ENCODE data around the gene EIF4E2. TPM values are rescaled to one million over a fixed set of nuclear protein-coding genes. Genes with fewer than 3 reads are reported as not detected.

Gene EIF4E2
- total and polyA plus RNA-seq, 2 of the 13 experiments (the other 11 are each of a cell fraction or from before 2014, with no cell fraction given): 25.0 to 101 TPM

- TF ChIP-seq, protein P1, sequence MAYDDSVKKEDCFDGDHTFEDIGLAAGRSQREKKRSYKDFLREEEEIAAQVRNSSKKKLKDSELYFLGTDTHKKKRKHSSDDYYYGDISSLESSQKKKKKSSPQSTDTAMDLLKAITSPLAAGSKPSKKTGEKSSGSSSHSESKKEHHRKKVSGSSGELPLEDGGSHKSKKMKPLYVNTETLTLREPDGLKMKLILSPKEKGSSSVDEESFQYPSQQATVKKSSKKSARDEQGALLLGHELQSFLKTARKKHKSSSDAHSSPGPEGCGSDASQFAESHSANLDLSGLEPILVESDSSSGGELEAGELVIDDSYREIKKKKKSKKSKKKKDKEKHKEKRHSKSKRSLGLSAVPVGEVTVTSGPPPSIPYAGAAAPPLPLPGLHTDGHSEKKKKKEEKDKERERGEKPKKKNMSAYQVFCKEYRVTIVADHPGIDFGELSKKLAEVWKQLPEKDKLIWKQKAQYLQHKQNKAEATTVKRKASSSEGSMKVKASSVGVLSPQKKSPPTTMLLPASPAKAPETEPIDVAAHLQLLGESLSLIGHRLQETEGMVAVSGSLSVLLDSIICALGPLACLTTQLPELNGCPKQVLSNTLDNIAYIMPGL (CRISPR knock-in tag; IDR thresholded peaks at IDR 0.05; ENCODE audit: borderline replicate concordance in 1 of 2, low read depth in 1 of 2): peak; percentile 59 to 61; a peak in 1 of 4 replicates
- TF ChIP-seq PITX1 (CRISPR knock-in tag; IDR thresholded peaks at IDR 0.05): peak; percentile 30; the same call in 1 of the 2 replicates
- TF ChIP-seq TAF15 (IDR thresholded peaks at IDR 0.05; ENCODE audit: low read depth, low read length, poor library complexity, severe bottlenecking): no peak
- TF ChIP-seq ZFP62 (CRISPR knock-in tag; IDR thresholded peaks at IDR 0.05): 0 out of 2 replicates have a peak, but pooled peaks have one; percentile 35
- TF ChIP-seq ZNF616 (CRISPR knock-in tag; IDR thresholded peaks at IDR 0.05; ENCODE audit: low read depth): no peak
- no peak for TF ChIP-seq SETDB1 (CRISPR knock-in tag; IDR thresholded peaks at IDR 0.05; ENCODE audit: borderline replicate concordance)
- TF ChIP-seq, protein P2, sequence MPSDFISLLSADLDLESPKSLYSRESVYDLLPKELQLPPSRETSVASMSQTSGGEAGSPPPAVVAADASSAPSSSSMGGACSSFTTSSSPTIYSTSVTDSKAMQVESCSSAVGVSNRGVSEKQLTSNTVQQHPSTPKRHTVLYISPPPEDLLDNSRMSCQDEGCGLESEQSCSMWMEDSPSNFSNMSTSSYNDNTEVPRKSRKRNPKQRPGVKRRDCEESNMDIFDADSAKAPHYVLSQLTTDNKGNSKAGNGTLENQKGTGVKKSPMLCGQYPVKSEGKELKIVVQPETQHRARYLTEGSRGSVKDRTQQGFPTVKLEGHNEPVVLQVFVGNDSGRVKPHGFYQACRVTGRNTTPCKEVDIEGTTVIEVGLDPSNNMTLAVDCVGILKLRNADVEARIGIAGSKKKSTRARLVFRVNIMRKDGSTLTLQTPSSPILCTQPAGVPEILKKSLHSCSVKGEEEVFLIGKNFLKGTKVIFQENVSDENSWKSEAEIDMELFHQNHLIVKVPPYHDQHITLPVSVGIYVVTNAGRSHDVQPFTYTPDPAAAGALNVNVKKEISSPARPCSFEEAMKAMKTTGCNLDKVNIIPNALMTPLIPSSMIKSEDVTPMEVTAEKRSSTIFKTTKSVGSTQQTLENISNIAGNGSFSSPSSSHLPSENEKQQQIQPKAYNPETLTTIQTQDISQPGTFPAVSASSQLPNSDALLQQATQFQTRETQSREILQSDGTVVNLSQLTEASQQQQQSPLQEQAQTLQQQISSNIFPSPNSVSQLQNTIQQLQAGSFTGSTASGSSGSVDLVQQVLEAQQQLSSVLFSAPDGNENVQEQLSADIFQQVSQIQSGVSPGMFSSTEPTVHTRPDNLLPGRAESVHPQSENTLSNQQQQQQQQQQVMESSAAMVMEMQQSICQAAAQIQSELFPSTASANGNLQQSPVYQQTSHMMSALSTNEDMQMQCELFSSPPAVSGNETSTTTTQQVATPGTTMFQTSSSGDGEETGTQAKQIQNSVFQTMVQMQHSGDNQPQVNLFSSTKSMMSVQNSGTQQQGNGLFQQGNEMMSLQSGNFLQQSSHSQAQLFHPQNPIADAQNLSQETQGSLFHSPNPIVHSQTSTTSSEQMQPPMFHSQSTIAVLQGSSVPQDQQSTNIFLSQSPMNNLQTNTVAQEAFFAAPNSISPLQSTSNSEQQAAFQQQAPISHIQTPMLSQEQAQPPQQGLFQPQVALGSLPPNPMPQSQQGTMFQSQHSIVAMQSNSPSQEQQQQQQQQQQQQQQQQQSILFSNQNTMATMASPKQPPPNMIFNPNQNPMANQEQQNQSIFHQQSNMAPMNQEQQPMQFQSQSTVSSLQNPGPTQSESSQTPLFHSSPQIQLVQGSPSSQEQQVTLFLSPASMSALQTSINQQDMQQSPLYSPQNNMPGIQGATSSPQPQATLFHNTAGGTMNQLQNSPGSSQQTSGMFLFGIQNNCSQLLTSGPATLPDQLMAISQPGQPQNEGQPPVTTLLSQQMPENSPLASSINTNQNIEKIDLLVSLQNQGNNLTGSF (CRISPR knock-in tag; IDR thresholded peaks at IDR 0.05): 0 out of 2 replicates have a peak, but pooled peaks have one; percentile 57
- TF ChIP-seq ZFYVE20 (CRISPR knock-in tag; IDR thresholded peaks at IDR 0.05; ENCODE audit: borderline replicate concordance, low read depth): no peak
- TF ChIP-seq ZGPAT (CRISPR knock-in tag; IDR thresholded peaks at IDR 0.05): 0 out of 2 replicates have a peak, but pooled peaks have one; percentile 22
- TF ChIP-seq, protein P3, sequence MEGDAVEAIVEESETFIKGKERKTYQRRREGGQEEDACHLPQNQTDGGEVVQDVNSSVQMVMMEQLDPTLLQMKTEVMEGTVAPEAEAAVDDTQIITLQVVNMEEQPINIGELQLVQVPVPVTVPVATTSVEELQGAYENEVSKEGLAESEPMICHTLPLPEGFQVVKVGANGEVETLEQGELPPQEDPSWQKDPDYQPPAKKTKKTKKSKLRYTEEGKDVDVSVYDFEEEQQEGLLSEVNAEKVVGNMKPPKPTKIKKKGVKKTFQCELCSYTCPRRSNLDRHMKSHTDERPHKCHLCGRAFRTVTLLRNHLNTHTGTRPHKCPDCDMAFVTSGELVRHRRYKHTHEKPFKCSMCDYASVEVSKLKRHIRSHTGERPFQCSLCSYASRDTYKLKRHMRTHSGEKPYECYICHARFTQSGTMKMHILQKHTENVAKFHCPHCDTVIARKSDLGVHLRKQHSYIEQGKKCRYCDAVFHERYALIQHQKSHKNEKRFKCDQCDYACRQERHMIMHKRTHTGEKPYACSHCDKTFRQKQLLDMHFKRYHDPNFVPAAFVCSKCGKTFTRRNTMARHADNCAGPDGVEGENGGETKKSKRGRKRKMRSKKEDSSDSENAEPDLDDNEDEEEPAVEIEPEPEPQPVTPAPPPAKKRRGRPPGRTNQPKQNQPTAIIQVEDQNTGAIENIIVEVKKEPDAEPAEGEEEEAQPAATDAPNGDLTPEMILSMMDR (CRISPR knock-in tag; IDR thresholded peaks at IDR 0.05): peak; percentile 93
- TF ChIP-seq ZNF550 (CRISPR knock-in tag; IDR thresholded peaks at IDR 0.05; ENCODE audit: borderline replicate concordance): 0 out of 2 replicates have a peak, but pooled peaks have one; percentile 75
- TF ChIP-seq SMC3 (IDR thresholded peaks at IDR 0.05; ENCODE audit: low read length): peak; percentile 29
- no peak for TF ChIP-seq ZNF333 (CRISPR knock-in tag; IDR thresholded peaks at IDR 0.05; ENCODE audit: borderline replicate concordance)
- TF ChIP-seq TGIF2 (CRISPR knock-in tag; IDR thresholded peaks at IDR 0.05): no peak
- TF ChIP-seq XRCC5 (optimal IDR thresholded peaks at IDR 0.05; ENCODE audit: low read length): peak; percentile 71
- TF ChIP-seq CBX1 (IDR thresholded peaks at IDR 0.05; ENCODE audit: low read depth): peak; percentile 31
- peak; percentile 37; the same call in 1 of the 2 replicates for TF ChIP-seq ELF3 (CRISPR knock-in tag; IDR thresholded peaks at IDR 0.05)
- TF ChIP-seq ZNF660 (CRISPR knock-in tag; IDR thresholded peaks at IDR 0.05; ENCODE audit: borderline replicate concordance, low read depth): no peak
- no peak for TF ChIP-seq HNRNPH1 (optimal IDR thresholded peaks at IDR 0.05; ENCODE audit: low read depth, low read length)
These were observed 61.2 kb downstream of the EIF4E2 start (continued) for GRCh38 chr2:232611559-232612218.

Measured in HepG2 (cell line).